Astrocyte (in vitro differentiated cells and primary cell): ENCODE data around the gene CEP250.

Experiments
- EZH2 ChIP-seq: IDR thresholded peaks from 2 replicates; pipeline ENCODE4 v1.6.1; 2012; ENCODE audit warnings: mild to moderate bottlenecking, low read length, inconsistent platforms; ENCODE audit not compliant: insufficient read depth
- TF ChIP-seq, protein P1 (sequence below): IDR thresholded peaks from 2 replicates; pipeline ENCODE4 v1.5.1; 2011; ENCODE audit warnings: low read depth, mild to moderate bottlenecking, inconsistent platforms, low read length, moderate library complexity; ENCODE audit not compliant: insufficient read depth

- TF ChIP-seq, protein P1, sequence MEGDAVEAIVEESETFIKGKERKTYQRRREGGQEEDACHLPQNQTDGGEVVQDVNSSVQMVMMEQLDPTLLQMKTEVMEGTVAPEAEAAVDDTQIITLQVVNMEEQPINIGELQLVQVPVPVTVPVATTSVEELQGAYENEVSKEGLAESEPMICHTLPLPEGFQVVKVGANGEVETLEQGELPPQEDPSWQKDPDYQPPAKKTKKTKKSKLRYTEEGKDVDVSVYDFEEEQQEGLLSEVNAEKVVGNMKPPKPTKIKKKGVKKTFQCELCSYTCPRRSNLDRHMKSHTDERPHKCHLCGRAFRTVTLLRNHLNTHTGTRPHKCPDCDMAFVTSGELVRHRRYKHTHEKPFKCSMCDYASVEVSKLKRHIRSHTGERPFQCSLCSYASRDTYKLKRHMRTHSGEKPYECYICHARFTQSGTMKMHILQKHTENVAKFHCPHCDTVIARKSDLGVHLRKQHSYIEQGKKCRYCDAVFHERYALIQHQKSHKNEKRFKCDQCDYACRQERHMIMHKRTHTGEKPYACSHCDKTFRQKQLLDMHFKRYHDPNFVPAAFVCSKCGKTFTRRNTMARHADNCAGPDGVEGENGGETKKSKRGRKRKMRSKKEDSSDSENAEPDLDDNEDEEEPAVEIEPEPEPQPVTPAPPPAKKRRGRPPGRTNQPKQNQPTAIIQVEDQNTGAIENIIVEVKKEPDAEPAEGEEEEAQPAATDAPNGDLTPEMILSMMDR: no peak
- no peak for TF ChIP-seq EZH2
These were observed 89.0 kb downstream of the CEP250 start for GRCh38 chr20:35544436-35544835.
